ENCODE results near the gene SPNS1. TPM values are rescaled to one million over a fixed set of nuclear protein-coding genes. Genes with fewer than 3 reads are reported as not detected.
"Not testable (repeated sequence)": the region's sequence is repeated elsewhere in the genome, so short reads cannot be mapped to it uniquely, and the experiment has no call there.

SPNS1 gene
- total RNA-seq (10 to 100 TPM; 10.1 to 25.5 (median 17.4) TPM), polyA plus RNA-seq (10 to 100 TPM in 1 of 2 donors, 1 to 10 TPM in 1; 4.5 to 23.7 TPM)
- long read RNA-seq, donor 1, transcript SPNS1-203 (11 exons, 2,027 nt): minor isoform, 11 of 107 reads
- long read RNA-seq, donor 1, transcript SPNS1-207 (13 exons, 1,979 nt): minor isoform, 7 of 107 reads
- long read RNA-seq, donor 1, transcript SPNS1-201 (12 exons, 2,208 nt): major isoform, 33 of 107 reads
- long read RNA-seq, donor 1, transcript SPNS1-202 (13 exons, 2,102 nt): minor isoform, 7 of 107 reads
- long read RNA-seq, donor 1, partial matches to known transcripts: 26 of 107 reads
- long read RNA-seq, donor 1, other reads (novel, unspliced or antisense): 20 of 107 reads
- long read RNA-seq, donor 2, transcript SPNS1-201 (12 exons, 2,208 nt): major isoform, 8 of 31 reads
- long read RNA-seq, donor 2, partial matches to known transcripts: 22 of 31 reads
- long read RNA-seq, donor 2, other reads (novel, unspliced or antisense): 0 of 31 reads
- long read RNA-seq, donor 3, transcript SPNS1-201 (12 exons, 2,208 nt): major isoform, 52 of 95 reads
- long read RNA-seq, donor 3, transcript SPNS1-202 (13 exons, 2,102 nt): minor isoform, 5 of 95 reads
- long read RNA-seq, donor 3, partial matches to known transcripts: 13 of 95 reads
- long read RNA-seq, donor 3, other reads (novel, unspliced or antisense): 20 of 95 reads

GRCh38 chr16:28974437-28975157, at the start of gene SPNS1:
TSS of gene SPNS1 (plus strand) at chr16:28974778. CDS start at chr16:28975152, 374 bp downstream.
- 0% methylated on average over 26 to 60 of the region's 60 CpGs for WGBS, 3 donors
- intact Hi-C loops (cut with DNase I): no loop called here

GRCh38 chr16:28925386-28926228, 49.0 kb upstream of the SPNS1 start:
- H3K27me3 ChIP-seq: no peaks in the 10 kb centered on the region
- TF ChIP-seq EP300 (IDR thresholded peaks at IDR 0.05): no peak
- TF ChIP-seq CTCF (IDR thresholded peaks at IDR 0.05): no peak
- TF ChIP-seq POLR2A (IDR thresholded peaks at IDR 0.05): no peak
- intact Hi-C loops (cut with DNase I): loop anchor here in 1 of 4 donors (10.0 kb wide), 1 partner anchor 61 kb away; the partner anchor contains the start of gene SH2B1
- H3K36me3 ChIP-seq: no peaks in the 10 kb centered on the region
- H3K27ac ChIP-seq: peak overlapping the region; percentile 70 to 93
- H3K4me1 ChIP-seq (ENCODE audit: insufficient read depth): peaks cover 4% of the 10 kb centered on the region
- DNase-seq: peak in 2 of 5 donors; percentile 75
- H3K9me3 ChIP-seq: no peaks in the 10 kb centered on the region
- peak overlapping the region; percentile 93 for H3K4me3 ChIP-seq
- 0 to 1% (median 1%) methylated on average over 41 to 48 of the region's 48 CpGs for WGBS, 3 donors

More at GRCh38 chr16:28974437-28975157, at the start of gene SPNS1:
- H3K36me3 ChIP-seq: no peaks in the 10 kb centered on the region
- peak within 1 kb of the TSS; percentile 96 for H3K4me3 ChIP-seq
- peaks cover 3% of the 10 kb centered on the region for H3K4me1 ChIP-seq (ENCODE audit: insufficient read depth)
- peak within 1 kb of the TSS; percentile 36 to 52 for H3K27ac ChIP-seq
- peak; percentile 48 for TF ChIP-seq POLR2A (IDR thresholded peaks at IDR 0.05)
- TF ChIP-seq EP300 (IDR thresholded peaks at IDR 0.05): no peak
- TF ChIP-seq CTCF (IDR thresholded peaks at IDR 0.05): peak in 1 of 3 donors; percentile 22
- H3K9me3 ChIP-seq: no peaks in the 10 kb centered on the region
- peak; percentile 97 to 99 (median 97) for DNase-seq
- no peaks in the 10 kb centered on the region for H3K27me3 ChIP-seq

GRCh38 chr16:28926284-28926683, 48.3 kb upstream of the SPNS1 start:
- not testable (repeated sequence) for H3K4me3 ChIP-seq; H3K9me3 ChIP-seq; H3K4me1 ChIP-seq (ENCODE audit: insufficient read depth); H3K27me3 ChIP-seq; DNase-seq; H3K27ac ChIP-seq; H3K36me3 ChIP-seq
- WGBS, 3 donors: 54 to 57% (median 56%) methylated on average over 2 of the region's 2 CpGs
- intact Hi-C loops (cut with DNase I): loop anchor here in 1 of 4 donors (10.0 kb wide), 1 partner anchor 61 kb away; the partner anchor contains the start of gene SH2B1

- DNase-seq: no peak
- H3K4me1 ChIP-seq (ENCODE audit: insufficient read depth): peaks cover 4% of the 10 kb centered on the region
- H3K27me3 ChIP-seq: no peaks in the 10 kb centered on the region
- TF ChIP-seq CTCF (IDR thresholded peaks at IDR 0.05) (no peak), POLR2A (IDR thresholded peaks at IDR 0.05) (no peak), EP300 (IDR thresholded peaks at IDR 0.05) (no peak)
- no peaks in the 10 kb centered on the region for H3K9me3 ChIP-seq
- no peak overlapping the region for H3K4me3 ChIP-seq
- H3K36me3 ChIP-seq: no peaks in the 10 kb centered on the region
- no peak overlapping the region for H3K27ac ChIP-seq
- 71 to 80% (median 75%) methylated on average over 1 of the region's 1 CpG for WGBS, 3 donors
- intact Hi-C loops (cut with DNase I): loop anchor here in 1 of 4 donors (10.0 kb wide), 1 partner anchor 63 kb away; the partner anchor contains the start of gene SH2B1
Measured at GRCh38 chr16:28927815-28928214, 46.8 kb upstream of the SPNS1 start.
